Measurements from ENCODE around the gene GRAP2.

DNA sequence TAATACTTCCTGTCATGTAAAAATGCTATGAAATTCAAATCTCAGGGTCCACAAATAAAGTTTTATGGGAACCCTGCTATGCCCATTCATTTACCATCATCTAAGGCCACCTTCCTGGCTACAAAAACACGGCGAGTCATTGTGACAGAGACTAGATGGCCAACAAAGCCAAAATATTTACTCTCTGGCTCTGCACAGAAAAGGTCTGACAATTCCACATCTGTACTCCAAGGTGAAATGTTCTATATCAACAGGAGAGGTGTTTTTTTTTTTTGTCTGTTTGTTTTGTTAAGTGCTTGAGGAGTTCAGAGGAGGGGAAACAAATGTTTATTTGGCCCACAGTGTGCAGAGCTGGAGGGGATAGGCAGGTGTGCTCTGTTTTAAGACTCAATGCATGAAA lies 40.7 kb downstream of the GRAP2 start:
- TF ChIP-seq, protein P1, sequence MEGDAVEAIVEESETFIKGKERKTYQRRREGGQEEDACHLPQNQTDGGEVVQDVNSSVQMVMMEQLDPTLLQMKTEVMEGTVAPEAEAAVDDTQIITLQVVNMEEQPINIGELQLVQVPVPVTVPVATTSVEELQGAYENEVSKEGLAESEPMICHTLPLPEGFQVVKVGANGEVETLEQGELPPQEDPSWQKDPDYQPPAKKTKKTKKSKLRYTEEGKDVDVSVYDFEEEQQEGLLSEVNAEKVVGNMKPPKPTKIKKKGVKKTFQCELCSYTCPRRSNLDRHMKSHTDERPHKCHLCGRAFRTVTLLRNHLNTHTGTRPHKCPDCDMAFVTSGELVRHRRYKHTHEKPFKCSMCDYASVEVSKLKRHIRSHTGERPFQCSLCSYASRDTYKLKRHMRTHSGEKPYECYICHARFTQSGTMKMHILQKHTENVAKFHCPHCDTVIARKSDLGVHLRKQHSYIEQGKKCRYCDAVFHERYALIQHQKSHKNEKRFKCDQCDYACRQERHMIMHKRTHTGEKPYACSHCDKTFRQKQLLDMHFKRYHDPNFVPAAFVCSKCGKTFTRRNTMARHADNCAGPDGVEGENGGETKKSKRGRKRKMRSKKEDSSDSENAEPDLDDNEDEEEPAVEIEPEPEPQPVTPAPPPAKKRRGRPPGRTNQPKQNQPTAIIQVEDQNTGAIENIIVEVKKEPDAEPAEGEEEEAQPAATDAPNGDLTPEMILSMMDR (optimal IDR thresholded peaks at IDR 0.05 in 1 of 3, IDR thresholded peaks at IDR 0.05 in 1 of 3, conservative IDR thresholded peaks at IDR 0.05 in 1 of 3; ENCODE audit: extremely low read depth in 1 of 3, insufficient read depth in 2 of 3, low read length in 3 of 3) = no peak
- no peak for TF ChIP-seq EZH2 (IDR thresholded peaks at IDR 0.05; ENCODE audit: low read length)

Data from keratinocyte (primary cell).